Putamen (tissue), 1 donor: ENCODE results near the gene TRUB2.

Source experiments
- DNase-seq: peaks from one replicate; pipeline ENCODE4 v3.0.0-alpha.2; 2016; ENCODE audit warnings: low spot score

The TRUB2 gene

DNA sequence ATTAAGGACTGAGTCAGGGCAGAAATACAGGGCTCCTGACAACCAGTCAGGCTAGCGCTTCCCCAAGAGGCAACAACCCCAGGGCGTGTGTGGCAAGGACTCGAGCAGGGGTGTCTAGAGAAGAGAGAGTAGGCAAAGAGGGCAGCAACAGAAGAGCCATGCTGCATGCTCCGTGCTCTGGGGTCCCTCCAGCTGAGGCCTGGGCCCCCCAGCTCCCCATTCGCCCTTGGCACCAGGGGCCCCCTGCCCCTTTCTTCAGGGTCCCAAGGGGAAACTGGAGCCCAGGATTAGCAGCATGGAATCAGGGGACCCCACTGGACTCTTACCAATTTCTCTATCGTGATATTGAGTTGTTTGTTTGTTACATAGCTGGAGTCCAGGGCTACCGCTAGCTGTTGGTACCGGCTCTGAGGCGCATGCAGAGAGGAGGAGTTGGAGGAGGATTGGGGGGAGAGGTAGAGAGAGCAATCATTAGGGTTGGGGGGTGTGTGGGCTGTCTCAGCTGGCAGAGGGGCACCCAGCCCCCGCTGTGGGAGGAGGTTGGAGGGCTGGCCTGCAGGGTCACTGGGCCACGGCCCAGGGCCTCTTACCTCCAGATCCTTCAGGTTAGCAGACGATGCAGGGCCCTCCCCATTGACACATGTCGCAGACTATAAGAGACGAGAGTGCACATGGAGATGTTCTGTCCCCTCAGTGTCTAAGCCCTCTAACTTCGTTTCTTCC, 55.2 kb downstream of the TRUB2 start:
- DNase-seq, result no peak

GRCh38 chr9:128265348-128265847, 56.8 kb downstream of the TRUB2 start:
- no peak for DNase-seq

GRCh38 chr9:128262687-128263086, 59.6 kb downstream of the TRUB2 start:
- no peak for DNase-seq

DNA sequence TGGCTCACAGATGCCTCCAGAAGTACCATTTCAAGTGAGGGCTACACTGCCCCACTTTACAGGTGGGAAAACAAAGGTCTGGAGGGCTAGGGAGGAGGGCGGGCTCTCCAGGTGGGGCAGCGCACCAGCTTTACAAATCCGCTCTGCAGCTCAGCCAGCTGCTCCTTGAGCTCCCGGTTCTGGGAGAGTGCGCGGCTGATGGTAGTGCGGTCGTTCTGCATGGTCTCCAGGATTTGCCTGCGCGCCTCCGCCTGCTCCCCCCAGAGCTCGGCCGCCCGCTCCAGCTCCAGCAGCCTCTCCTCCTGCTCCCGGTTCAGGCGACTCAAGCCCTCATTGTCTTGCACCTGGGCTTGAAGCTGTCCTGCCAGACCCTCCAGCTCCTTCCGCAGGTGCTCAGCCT, 61.9 kb downstream of the TRUB2 start:
- no peak for DNase-seq

- no peak for DNase-seq
Observed at GRCh38 chr9:128259156-128259555, 63.1 kb downstream of the TRUB2 start.

- no peak for DNase-seq
Observed at GRCh38 chr9:128258326-128258725, 63.9 kb downstream of the TRUB2 start.

- no peak for DNase-seq
Observed at GRCh38 chr9:128257907-128258306, 64.3 kb downstream of the TRUB2 start.

GRCh38 chr9:128257086-128257825, 65.0 kb downstream of the TRUB2 start:
- no peak for DNase-seq
